Measurements from ENCODE around the gene HNRNPK. TPM values are rescaled to one million over a fixed set of nuclear protein-coding genes. Genes with fewer than 3 reads are reported as not detected.

Gene HNRNPK
- total and polyA plus RNA-seq, 2 donors (not counting 1 experiment from before 2014, with no cell fraction given): 475 to 558 TPM

GRCh38 chr9:83927591-83927990 lies 52.4 kb downstream of the HNRNPK start:
- Histone ChIP-seq H4K20me1 (ENCODE audit: control insufficient read depth, extremely low read depth, insufficient read depth, low read length) (no peaks in the 10 kb centered on the region), H3K9ac (ENCODE audit: insufficient read depth, low read length) (no peak overlapping the region), H3K9me3 (ENCODE audit: control insufficient read depth, insufficient read depth, low read depth, low read length) (no peaks in the 10 kb centered on the region), H3K4me1 (ENCODE audit: control insufficient read depth, extremely low read depth, insufficient read depth, low read length) (no peaks in the 10 kb centered on the region), H3K27me3 (ENCODE audit: control insufficient read depth, insufficient read depth, low read length) (no peaks in the 10 kb centered on the region), H3K79me2 (ENCODE audit: control insufficient read depth, insufficient read depth, low read length) (no peaks in the 10 kb centered on the region), H2AFZ (ENCODE audit: low read length) (no peak overlapping the region), H3K4me3 (replicated peaks in 1 of 4; ENCODE audit: control extremely low read depth in 1 of 4, insufficient read depth in 1 of 4, low read depth in 3 of 4, low read length in 4 of 4) (no peak overlapping the region), H3K27ac (ENCODE audit: insufficient read depth, low read length) (no peak overlapping the region), H3K4me2 (ENCODE audit: extremely low read depth, insufficient read depth, low read length) (no peak overlapping the region), H3K36me3 (ENCODE audit: control insufficient read depth, insufficient read depth, low read length) (no peaks in the 10 kb centered on the region)
- no peak for DNase-seq (ENCODE audit: low read depth in 2 of 2)
- no peak for TF ChIP-seq CTCF (conservative IDR thresholded peaks at IDR 0.05 in 1 of 2, IDR thresholded peaks at IDR 0.05 in 1 of 2; ENCODE audit: low read depth in 1 of 2, low read length in 2 of 2)
- TF ChIP-seq EZH2 (IDR thresholded peaks at IDR 0.05; ENCODE audit: low read length, missing control alignments): no peak

- peak within 1 kb of the TSS; percentile 86 for H2AFZ ChIP-seq (ENCODE audit: low read length)
- peak within 1 kb of the TSS; percentile 98 for H3K4me2 ChIP-seq (ENCODE audit: extremely low read depth, insufficient read depth, low read length)
- no peaks in the 10 kb centered on the region for H4K20me1 ChIP-seq (ENCODE audit: control insufficient read depth, extremely low read depth, insufficient read depth, low read length)
- peak within 1 kb of the TSS; percentile 69 for H3K9ac ChIP-seq (ENCODE audit: insufficient read depth, low read length)
- no peaks in the 10 kb centered on the region for H3K27me3 ChIP-seq (ENCODE audit: control insufficient read depth, insufficient read depth, low read length)
- no peaks in the 10 kb centered on the region for H3K36me3 ChIP-seq (ENCODE audit: control insufficient read depth, insufficient read depth, low read length)
- peak within 1 kb of the TSS; percentile 68 to 84 (median 80) for H3K4me3 ChIP-seq (replicated peaks in 1 of 4; ENCODE audit: control extremely low read depth in 1 of 4, insufficient read depth in 1 of 4, low read depth in 3 of 4, low read length in 4 of 4)
- DNase-seq (ENCODE audit: low read depth in 2 of 2): peak; percentile 95 to 96
- TF ChIP-seq CTCF (conservative IDR thresholded peaks at IDR 0.05 in 1 of 2, IDR thresholded peaks at IDR 0.05 in 1 of 2; ENCODE audit: low read depth in 1 of 2, low read length in 2 of 2) (no peak), EZH2 (IDR thresholded peaks at IDR 0.05; ENCODE audit: low read length, missing control alignments) (no peak)
- H3K9me3 ChIP-seq (ENCODE audit: control insufficient read depth, insufficient read depth, low read depth, low read length): no peaks in the 10 kb centered on the region
- peak within 1 kb of the TSS; percentile 75 for H3K27ac ChIP-seq (ENCODE audit: insufficient read depth, low read length)
- H3K4me1 ChIP-seq (ENCODE audit: control insufficient read depth, extremely low read depth, insufficient read depth, low read length): no peaks in the 10 kb centered on the region
- H3K79me2 ChIP-seq (ENCODE audit: control insufficient read depth, insufficient read depth, low read length): no peaks in the 10 kb centered on the region
Measured at GRCh38 chr9:83920927-83921707, 58.9 kb downstream of the HNRNPK start, which contains the start of gene KIF27. KIF27 (minus strand) TSS chr9:83921432; CDS start chr9:83915591, 5,841 bp downstream.

- Histone ChIP-seq H3K4me2 (ENCODE audit: extremely low read depth, insufficient read depth, low read length) (peak overlapping the region; percentile 98), H3K9me3 (ENCODE audit: control insufficient read depth, insufficient read depth, low read depth, low read length) (no peaks in the 10 kb centered on the region), H3K79me2 (ENCODE audit: control insufficient read depth, insufficient read depth, low read length) (no peaks in the 10 kb centered on the region), H4K20me1 (ENCODE audit: control insufficient read depth, extremely low read depth, insufficient read depth, low read length) (no peaks in the 10 kb centered on the region), H3K4me1 (ENCODE audit: control insufficient read depth, extremely low read depth, insufficient read depth, low read length) (no peaks in the 10 kb centered on the region), H3K36me3 (ENCODE audit: control insufficient read depth, insufficient read depth, low read length) (no peaks in the 10 kb centered on the region), H2AFZ (ENCODE audit: low read length) (peak overlapping the region; percentile 86), H3K27me3 (ENCODE audit: control insufficient read depth, insufficient read depth, low read length) (no peaks in the 10 kb centered on the region), H3K4me3 (replicated peaks in 1 of 4; ENCODE audit: control extremely low read depth in 1 of 4, insufficient read depth in 1 of 4, low read depth in 3 of 4, low read length in 4 of 4) (peak overlapping the region; percentile 68 to 84 (median 80)), H3K27ac (ENCODE audit: insufficient read depth, low read length) (peak overlapping the region; percentile 75), H3K9ac (ENCODE audit: insufficient read depth, low read length) (peak overlapping the region; percentile 69)
- TF ChIP-seq EZH2 (IDR thresholded peaks at IDR 0.05; ENCODE audit: low read length, missing control alignments) (no peak), CTCF (conservative IDR thresholded peaks at IDR 0.05 in 1 of 2, IDR thresholded peaks at IDR 0.05 in 1 of 2; ENCODE audit: low read depth in 1 of 2, low read length in 2 of 2) (peak; percentile 49 to 57)
- DNase-seq (ENCODE audit: low read depth in 2 of 2): peak; percentile 50 to 56
Measured at GRCh38 chr9:83920469-83920926, 59.5 kb downstream of the HNRNPK start.
